ENCODE data around the gene TET3.

GRCh38 chr2:73935641-73936040, 49.1 kb upstream of the TET3 start:
- TF ChIP-seq CTCF (IDR thresholded peaks at IDR 0.05) (no peak), POLR2AphosphoS5 (IDR thresholded peaks at IDR 0.05) (no peak)
